OCI-LY7 (cell line): ENCODE results near the gene PEX11G. TPM values are rescaled to one million over a fixed set of nuclear protein-coding genes. Genes with fewer than 3 reads are reported as not detected.

Source experiments
- BruUV-seq: library from RNA; stranded (reverse); fragments of 400-500 nt; replicated peaks from 2 replicates; lab custom pipeline; 2021; lab: Mats Ljungman, UMichigan
- CTCF ChIA-PET: fragments of 300-600 bp; sonication (Branson Sonifier 250); formaldehyde crosslinking; loops from one replicate; lab custom pipeline; 2022; ENCODE audit warnings: antibody characterized with exemption; ENCODE audit not compliant: unreplicated experiment; lab: Charles Lee
- POLR2A ChIA-PET: fragments of 300-600 bp; sonication (Branson Sonifier 250); formaldehyde crosslinking; loops from one replicate; lab custom pipeline; 2022; ENCODE audit warnings: antibody characterized with exemption; lab: Charles Lee
- DNase-seq: peaks from one replicate; pipeline ENCODE4 v3.0.0-alpha.2; 2015; ENCODE audit warnings: low spot score
- H2AFZ ChIP-seq: fragments of 200-600 bp; sonication (generic), shearing (Covaris generic); 2 replicates; pipeline ENCODE4 v1.6.1; 2014; ENCODE audit warnings: mild to moderate bottlenecking, antibody characterized with exemption, low read length, moderate library complexity
- H3K27ac ChIP-seq: fragments of 200-600 bp; sonication (generic); 2 replicates; pipeline ENCODE4 v1.5.1; 2014; ENCODE audit warnings: mixed run types, low read depth, mild to moderate bottlenecking, moderate library complexity, low read length, inconsistent platforms; ENCODE audit not compliant: poor library complexity, severe bottlenecking
- H3K36me3 ChIP-seq: fragments of 200-600 bp; sonication (generic); 2 replicates; pipeline ENCODE4 v1.6.1; 2014; ENCODE audit warnings: mild to moderate bottlenecking, antibody characterized with exemption, low read length, moderate library complexity, mixed read lengths; ENCODE audit not compliant: insufficient read depth
- H3K4me1 ChIP-seq: fragments of 200-600 bp; sonication (generic); 2 replicates; pipeline ENCODE4 v1.5.1; 2014; ENCODE audit warnings: mild to moderate bottlenecking, low read length; ENCODE audit not compliant: insufficient read depth, poor library complexity, severe bottlenecking
- H3K4me2 ChIP-seq: fragments of 200-600 bp; sonication (generic); 2 replicates; pipeline ENCODE4 v1.6.1; 2014; ENCODE audit warnings: mild to moderate bottlenecking, low read length
- H3K4me3 ChIP-seq: fragments of 200-600 bp; sonication (generic); 2 replicates; pipeline ENCODE4 v1.5.1; 2014; ENCODE audit warnings: mild to moderate bottlenecking, low read depth, low read length; ENCODE audit not compliant: poor library complexity, severe bottlenecking
- H3K79me2 ChIP-seq: fragments of 200-600 bp; sonication (generic); 2 replicates; pipeline ENCODE4 v1.6.1; 2016; ENCODE audit warnings: low read depth, mild to moderate bottlenecking, low read length, moderate library complexity, mixed read lengths; ENCODE audit not compliant: insufficient read depth
- H3K9me2 ChIP-seq: fragments of 200-600 bp; sonication (generic); 2 replicates; pipeline ENCODE4 v1.6.1; 2016; ENCODE audit warnings: mild to moderate bottlenecking, low read length, mixed read lengths; ENCODE audit not compliant: insufficient read depth
- H3K9me3 ChIP-seq: fragments of 200-600 bp; sonication (generic); 2 replicates; pipeline ENCODE4 v1.6.1; 2014; ENCODE audit warnings: mild to moderate bottlenecking, mixed run types, low read length, mixed read lengths
- H4K20me1 ChIP-seq: fragments of 200-600 bp; sonication (generic); 2 replicates; pipeline ENCODE4 v1.6.1; 2014; ENCODE audit warnings: mild to moderate bottlenecking, antibody characterized with exemption, low read length, moderate library complexity, mixed read lengths; ENCODE audit not compliant: insufficient read depth
- EZH2phosphoT487 ChIP-seq: fragments of 200-600 bp; sonication (generic); IDR thresholded peaks from 2 replicates; pipeline ENCODE4 v1.6.1; 2018; ENCODE audit warnings: low read depth, borderline replicate concordance, mild to moderate bottlenecking, mixed run types, antibody characterized with exemption, low read length, moderate library complexity, mixed read lengths
- intact Hi-C: fragments of 100-400 bp; cut with micrococcal nuclease; formaldehyde crosslinking; loops from one replicate; pipeline ENCODE4 v1.10.0; 2022; ENCODE audit not compliant: unreplicated experiment
- total RNA-seq, 2 experiments: library from RNA; depleted of rRNA in 1 of 2; stranded (reverse); fragments of >200 nt in 1 of 2; shearing (Covaris generic) in 1 of 2; gene quantifications; 2 replicates each; pipeline ENCODE4 v1.2.3, GENCODE V29; 2014 to 2022
- TF ChIP-seq, protein P1 (sequence below): fragments of 200-600 bp; sonication (generic); conservative IDR thresholded peaks from 2 replicates; pipeline ENCODE4 v1.5.1; 2014; ENCODE audit warnings: mild to moderate bottlenecking, antibody characterized with exemption, low read length, moderate library complexity, mixed read lengths

PEX11G gene
- total RNA-seq, 2 experiments from 2014 or later = not detected

DNA sequence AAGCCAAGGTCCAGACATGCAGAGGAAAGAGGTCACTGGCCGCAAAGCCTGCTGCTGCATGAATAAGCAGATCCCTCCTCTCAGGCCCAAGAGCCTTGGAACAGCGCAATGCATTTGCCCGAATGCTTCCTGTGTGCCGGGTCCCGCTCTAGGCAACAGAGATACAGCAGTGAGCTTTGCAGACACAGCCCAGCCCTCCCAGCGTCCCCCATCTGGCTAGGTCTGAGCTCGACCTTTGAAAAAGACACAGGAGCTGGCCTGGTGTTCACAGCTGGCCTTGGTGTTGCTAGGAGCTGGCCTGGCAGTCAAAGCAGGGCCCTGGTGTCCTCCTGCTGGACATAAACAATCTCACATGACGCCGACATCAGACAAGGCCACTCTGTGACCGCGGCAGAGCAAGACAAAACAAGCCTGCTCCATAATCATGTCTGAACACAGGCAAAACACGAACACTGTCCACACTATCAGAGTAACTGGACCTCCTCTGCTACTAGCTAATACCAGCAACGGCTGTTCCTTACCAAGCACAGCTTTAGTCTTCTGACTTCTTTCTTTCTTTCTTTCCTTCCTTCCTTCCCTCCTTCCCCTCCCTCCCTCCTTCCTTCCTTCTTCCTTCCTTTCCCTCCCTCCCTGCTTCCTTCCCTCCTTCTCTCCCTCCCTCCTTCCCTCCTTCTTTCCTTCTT is 5.7 kb upstream of the PEX11G start:
- ChIA-PET CTCF (interaction anchor here (0.6 kb wide), 1 partner anchor 213 kb away, joined by 4 read pairs; no protein-coding TSS in a partner anchor), POLR2A (no interaction called here)
- Histone ChIP-seq H3K9me2 (no peaks in the 10 kb centered on the region), H3K4me3 (no peak overlapping the region), H3K9me3 (no peaks in the 10 kb centered on the region), H3K4me2 (no peak overlapping the region), H3K27ac (no peak overlapping the region), H3K4me1 (no peaks in the 10 kb centered on the region), H2AFZ (no peak overlapping the region), H4K20me1 (no peaks in the 10 kb centered on the region), H3K79me2 (no peaks in the 10 kb centered on the region), H3K36me3 (no peaks in the 10 kb centered on the region)
- BruUV-seq = no TSS peak
- TF ChIP-seq, protein P1, sequence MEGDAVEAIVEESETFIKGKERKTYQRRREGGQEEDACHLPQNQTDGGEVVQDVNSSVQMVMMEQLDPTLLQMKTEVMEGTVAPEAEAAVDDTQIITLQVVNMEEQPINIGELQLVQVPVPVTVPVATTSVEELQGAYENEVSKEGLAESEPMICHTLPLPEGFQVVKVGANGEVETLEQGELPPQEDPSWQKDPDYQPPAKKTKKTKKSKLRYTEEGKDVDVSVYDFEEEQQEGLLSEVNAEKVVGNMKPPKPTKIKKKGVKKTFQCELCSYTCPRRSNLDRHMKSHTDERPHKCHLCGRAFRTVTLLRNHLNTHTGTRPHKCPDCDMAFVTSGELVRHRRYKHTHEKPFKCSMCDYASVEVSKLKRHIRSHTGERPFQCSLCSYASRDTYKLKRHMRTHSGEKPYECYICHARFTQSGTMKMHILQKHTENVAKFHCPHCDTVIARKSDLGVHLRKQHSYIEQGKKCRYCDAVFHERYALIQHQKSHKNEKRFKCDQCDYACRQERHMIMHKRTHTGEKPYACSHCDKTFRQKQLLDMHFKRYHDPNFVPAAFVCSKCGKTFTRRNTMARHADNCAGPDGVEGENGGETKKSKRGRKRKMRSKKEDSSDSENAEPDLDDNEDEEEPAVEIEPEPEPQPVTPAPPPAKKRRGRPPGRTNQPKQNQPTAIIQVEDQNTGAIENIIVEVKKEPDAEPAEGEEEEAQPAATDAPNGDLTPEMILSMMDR = no peak
- no peak for TF ChIP-seq EZH2phosphoT487
- intact Hi-C loops = no loop called here
- no peak for DNase-seq

DNA sequence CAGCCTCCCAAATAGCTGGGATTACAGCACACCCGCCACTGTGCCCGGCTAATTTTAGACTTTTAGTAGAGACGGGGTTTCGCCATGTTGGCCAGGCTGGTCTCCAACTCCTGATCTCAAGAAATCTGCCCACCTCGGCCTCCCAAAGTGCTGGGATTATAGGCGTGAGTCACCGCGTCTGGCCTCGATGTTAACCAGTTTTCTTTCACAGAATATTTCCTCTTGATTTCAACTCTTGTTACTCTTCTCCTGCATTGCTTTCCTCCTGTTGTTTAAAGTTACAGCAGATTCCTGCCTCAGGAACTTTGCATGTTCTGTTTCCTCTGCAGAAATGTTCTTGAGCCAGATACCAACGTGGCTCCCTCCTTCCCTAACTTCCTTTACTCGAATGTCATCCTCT is 3.7 kb upstream of the PEX11G start:
- no peak for TF ChIP-seq EZH2phosphoT487
- TF ChIP-seq, protein P1 = no peak
- POLR2A ChIA-PET = no interaction called here
- H3K4me2 ChIP-seq = no peak overlapping the region

DNA sequence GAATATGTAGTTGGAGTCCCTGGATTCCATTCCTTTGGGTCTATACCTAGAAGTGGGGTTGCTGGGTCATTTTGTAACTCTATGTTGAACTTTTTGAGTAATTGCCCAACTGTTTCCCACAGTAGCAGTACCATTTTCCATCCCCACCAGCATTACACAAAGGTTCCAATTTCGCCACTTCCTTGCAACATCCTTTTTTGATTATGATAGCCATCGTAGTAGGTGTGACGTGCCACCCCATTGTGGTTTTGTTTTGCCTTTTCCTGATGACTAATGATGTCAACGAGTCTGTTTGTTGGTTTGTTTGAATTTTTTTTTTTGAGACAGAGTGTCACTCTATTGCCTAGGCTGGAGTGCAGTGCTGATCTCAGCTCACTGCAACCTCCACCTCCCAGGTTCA is 3.3 kb upstream of the PEX11G start:
- no peak for DNase-seq
- BruUV-seq = no TSS peak
- intact Hi-C loops = no loop called here
- Histone ChIP-seq H3K4me3 (no peak overlapping the region), H3K4me1 (peaks cover 4% of the 10 kb centered on the region), H2AFZ (no peak overlapping the region), H3K36me3 (no peaks in the 10 kb centered on the region), H3K4me2 (no peak overlapping the region), H3K9me3 (no peaks in the 10 kb centered on the region), H3K9me2 (no peaks in the 10 kb centered on the region), H3K79me2 (no peaks in the 10 kb centered on the region), H4K20me1 (no peaks in the 10 kb centered on the region), H3K27ac (no peak overlapping the region)
- no peak for TF ChIP-seq EZH2phosphoT487
- TF ChIP-seq, protein P1 = no peak
- POLR2A ChIA-PET = interaction anchor here (0.7 kb wide), 1 partner anchor 235 kb away, joined by 3 read pairs; no protein-coding TSS in a partner anchor
- CTCF ChIA-PET = no interaction called here

More for the DNA sequence above, 3.7 kb upstream of the PEX11G start:
- intact Hi-C loops = no loop called here
- BruUV-seq = no TSS peak
- H2AFZ ChIP-seq = no peak overlapping the region
- H3K9me3 ChIP-seq = no peaks in the 10 kb centered on the region
- H3K27ac ChIP-seq = no peak overlapping the region
- H3K79me2 ChIP-seq = no peaks in the 10 kb centered on the region
- H3K36me3 ChIP-seq = no peaks in the 10 kb centered on the region
- H4K20me1 ChIP-seq = no peaks in the 10 kb centered on the region
- H3K4me1 ChIP-seq = peaks cover 4% of the 10 kb centered on the region
- CTCF ChIA-PET = no interaction called here
- H3K9me2 ChIP-seq = no peaks in the 10 kb centered on the region
- no peak for DNase-seq
- no peak overlapping the region for H3K4me3 ChIP-seq
